Left renal cortex interstitium (tissue), 4 donors: Measurements from ENCODE around the gene ZP1. TPM values are rescaled to one million over a fixed set of nuclear protein-coding genes. Genes with fewer than 3 reads are reported as not detected.

Source experiments
- DNase-seq, 4 donors: peaks; one replicate each; pipeline ENCODE4 v3.0.0-alpha.2; 2013; ENCODE audit warnings: low read depth in 4 of 4, low spot score in 2 of 4, missing footprints in 1 of 4
- polyA plus RNA-seq, 4 donors: library from polyadenylated mRNA; unstranded; fragments of 120-200 nt; gene quantifications; one replicate each; pipeline ENCODE4 v1.2.1, GENCODE V29; 2013; ENCODE audit not compliant: insufficient read length in 4 of 4

ZP1 gene
- polyA plus RNA-seq, 4 donors, result 0.22 TPM; not detected in 3

GRCh38 chr11:60873533-60873932 is 6.2 kb downstream of the ZP1 start:
- no peak for DNase-seq

DNA sequence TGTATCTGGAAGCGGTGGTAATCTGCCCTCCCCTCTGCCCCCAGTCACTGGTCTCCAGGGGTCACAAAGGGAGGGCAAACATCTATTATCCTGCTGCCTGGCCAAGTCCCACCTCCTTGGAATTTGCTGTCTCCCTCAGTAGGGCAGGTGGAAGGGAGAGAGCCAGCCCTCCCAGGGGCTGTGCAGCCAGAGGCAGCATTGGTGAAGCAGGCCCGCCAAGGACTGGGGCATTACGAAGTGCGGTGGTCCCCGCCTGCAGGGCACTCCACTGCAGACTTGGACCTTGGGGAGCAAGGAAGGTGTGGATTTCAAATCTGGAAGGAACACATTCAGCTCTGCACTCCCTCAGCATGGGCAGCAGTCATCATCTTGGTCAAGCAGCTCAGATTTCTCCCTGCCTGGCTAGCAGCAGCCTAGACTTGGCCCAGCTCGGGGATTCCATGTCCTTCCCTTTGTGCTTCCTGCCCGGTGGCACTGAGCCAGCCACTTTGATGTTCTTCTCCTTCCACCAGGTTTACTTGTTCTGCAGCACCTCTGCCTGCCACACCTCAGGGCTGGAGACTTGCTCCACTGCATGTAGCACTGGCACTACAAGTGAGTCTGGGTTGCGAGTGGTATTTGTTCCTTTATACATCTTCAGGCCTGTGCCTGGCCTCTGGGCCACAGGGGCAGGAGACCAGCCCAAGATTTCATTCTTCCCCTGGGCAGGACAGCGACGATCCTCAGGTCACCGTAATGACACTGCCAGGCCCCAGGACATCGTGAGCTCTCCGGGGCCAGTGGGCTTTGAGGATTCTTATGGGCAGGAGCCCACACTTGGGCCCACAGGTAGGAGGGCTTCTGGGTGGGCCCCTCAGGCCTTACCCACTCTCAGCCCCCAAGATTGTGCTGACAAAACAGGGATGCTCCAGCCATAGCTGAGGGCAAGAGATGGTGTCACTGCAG is 7.4 kb downstream of the ZP1 start:
- no peak for DNase-seq

DNA sequence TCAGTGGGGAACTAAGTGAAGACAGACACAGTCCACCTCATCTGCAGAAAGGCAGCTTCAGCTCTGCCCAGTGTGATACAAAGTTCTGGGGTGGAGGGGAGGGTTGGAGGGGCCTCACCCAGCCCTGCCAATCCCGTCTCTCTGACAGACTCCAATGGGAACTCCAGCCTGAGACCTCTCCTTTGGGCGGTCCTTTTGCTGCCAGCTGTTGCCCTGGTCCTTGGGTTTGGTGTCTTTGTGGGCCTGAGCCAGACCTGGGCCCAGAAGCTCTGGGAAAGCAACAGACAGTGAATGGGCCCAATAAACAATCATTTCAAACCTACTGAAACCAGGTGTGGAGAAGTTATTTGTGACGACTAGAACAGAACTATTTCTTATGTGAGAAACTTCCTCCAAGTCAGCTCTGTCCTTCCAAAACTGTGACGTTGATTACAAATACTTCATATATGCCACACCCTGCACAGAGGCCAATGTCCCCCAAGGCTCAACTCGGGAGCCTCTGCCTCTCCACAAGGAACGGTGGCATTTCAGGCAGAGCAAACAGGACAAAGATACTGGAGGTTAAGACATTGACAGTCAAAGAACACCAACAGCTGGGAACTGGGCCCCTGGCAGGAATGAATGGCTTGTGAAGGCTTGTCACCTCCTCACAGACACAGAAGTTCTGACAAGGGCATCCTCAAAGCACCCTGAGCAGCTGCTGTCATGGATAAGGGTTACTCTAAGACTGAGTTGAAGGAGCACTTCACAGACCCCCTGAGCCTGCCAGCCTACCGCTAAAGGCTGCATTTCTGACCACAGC is 8.2 kb downstream of the ZP1 start:
- no peak for DNase-seq

DNA sequence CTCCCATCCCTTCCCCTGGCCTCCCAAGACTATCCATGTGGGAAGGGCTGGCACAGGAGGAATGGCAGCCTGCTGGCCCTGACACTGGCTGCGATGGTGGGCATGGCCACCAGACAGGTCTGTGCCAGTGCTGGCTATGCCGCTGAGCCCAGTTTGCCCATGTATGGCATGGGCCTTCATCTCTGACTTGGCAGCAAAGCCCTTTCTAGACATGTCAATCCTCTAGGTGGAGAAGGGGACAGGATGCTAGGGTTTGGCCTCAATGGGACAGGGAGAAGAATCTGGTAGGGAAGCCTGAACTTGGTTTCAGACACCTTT is 8.8 kb downstream of the ZP1 start:
- DNase-seq, result no peak

- no peak for DNase-seq
Observed at GRCh38 chr11:60878245-60879101, 11.1 kb downstream of the ZP1 start.

DNA sequence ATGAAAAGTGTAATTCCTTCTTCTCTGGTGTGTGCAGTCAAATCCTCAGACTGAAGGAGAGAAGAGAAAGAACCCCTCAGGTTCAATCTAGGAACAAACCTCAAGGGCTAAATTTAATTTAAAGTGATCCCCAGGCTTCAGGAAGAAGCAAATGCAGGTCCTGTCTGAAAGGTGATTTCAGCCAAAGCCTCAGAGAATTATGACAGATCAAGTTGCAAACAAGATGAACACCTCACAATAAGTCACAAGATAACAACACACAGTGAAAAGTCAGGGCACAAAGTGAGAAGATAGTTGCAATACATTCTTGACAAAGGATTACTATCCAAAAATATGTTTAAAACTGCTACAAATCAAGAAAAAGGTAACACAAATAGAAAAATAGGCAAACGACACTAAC is 11.8 kb downstream of the ZP1 start:
- DNase-seq, result no peak

- no peak for DNase-seq
Observed at GRCh38 chr11:60879971-60880588, 12.7 kb downstream of the ZP1 start.

GRCh38 chr11:60880643-60881282 is 13.4 kb downstream of the ZP1 start:
- no peak for DNase-seq

- DNase-seq, result no peak
Observed at GRCh38 chr11:60887556-60887955, 20.2 kb downstream of the ZP1 start.

DNA sequence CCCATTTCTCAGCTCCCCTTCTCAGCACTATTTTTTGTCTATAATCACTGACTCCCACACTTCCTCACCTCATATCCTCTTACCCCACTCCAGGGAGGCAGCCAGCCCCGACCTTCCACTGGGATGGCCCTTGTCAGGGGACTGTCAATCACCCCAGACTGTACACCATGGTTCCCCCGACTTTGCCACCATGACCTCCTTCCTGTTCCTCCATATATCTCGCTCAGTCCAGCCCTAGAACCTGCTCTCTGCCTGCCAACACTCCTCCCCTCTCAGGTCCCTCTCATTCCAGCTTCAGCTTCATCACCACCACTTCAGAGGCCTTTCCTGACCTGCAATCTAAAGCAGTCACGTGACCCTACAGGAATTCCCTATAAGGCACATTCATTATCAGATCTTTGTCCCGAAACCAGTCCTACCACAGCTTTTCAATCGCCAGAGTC is 22.5 kb downstream of the ZP1 start:
- DNase-seq, result no peak

GRCh38 chr11:60890696-60891095 is 23.4 kb downstream of the ZP1 start:
- no peak for DNase-seq

DNA sequence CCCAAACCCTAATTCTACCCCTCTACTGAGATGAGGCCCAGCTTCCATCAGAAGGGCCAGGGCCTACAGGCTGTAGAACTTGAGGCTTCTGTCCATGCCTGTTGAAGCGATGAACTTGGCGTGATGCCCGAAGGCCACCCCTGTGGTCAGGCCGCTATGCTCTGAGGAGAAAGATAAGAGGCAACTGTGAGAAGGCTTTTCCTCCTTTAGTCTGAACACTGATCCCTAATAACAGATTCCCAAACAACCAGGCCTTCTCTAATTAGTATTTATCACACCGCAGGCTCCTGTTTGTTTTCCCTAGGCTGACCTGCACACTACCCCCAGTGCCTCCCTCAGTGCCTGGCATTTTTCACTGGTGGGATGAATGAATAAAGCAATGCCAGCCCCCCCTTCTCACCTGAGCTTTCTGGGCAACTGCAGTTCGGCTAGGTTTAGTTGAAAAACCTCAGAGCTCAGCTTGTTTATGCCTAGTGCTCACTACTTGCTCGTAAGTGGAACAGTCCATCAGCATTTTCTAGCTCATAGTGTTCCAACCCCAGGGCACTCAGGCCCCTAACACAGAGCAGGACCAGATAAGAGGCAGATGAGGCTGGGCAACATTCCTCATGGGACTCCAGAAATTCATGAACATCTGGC is 23.9 kb downstream of the ZP1 start:
- DNase-seq, result no peak

DNA sequence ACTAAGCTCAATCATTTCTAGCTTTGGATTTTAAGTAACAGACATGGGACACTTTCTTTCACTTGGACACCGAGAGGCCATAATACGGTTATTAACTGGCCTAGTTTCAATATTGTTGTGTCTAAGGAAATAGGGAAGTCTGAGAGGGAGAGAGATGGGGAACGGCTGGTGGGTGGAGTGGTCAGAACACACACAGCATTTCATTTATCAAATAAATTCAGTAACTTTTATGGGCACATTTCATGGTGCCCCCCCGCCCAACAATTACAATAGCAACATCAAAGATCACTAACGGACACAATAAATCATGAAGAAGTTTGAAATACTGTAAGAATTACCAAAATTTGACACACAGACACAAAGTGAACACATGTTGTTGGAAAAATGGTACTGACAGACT is 28.3 kb downstream of the ZP1 start:
- DNase-seq, result no peak

DNA sequence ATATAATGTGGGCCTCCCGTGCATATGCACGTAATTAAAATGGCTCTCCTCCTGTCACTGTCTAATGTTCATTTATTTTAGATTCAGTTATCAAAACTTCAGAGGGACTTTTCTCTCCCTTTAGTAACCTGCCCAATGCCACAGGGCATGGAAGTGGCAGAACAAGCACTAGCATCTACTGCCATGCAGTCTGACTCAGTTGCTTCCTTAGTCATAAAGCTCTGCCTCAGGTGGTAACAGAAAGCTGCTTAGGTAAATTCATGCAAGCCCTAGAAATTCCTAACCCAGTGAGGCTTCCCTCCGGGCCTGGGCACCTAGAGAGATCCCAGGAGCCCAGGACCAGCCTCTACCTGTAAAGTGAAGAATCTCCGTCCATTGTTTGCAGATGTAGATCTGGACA is 30.2 kb downstream of the ZP1 start:
- no peak for DNase-seq

- DNase-seq, result peak in 1 of 4 donors; percentile 45
Observed at GRCh38 chr11:60899046-60899936, 31.9 kb downstream of the ZP1 start.

- no peak for DNase-seq
Observed at GRCh38 chr11:60899977-60900376, 32.6 kb downstream of the ZP1 start.

- DNase-seq, result no peak
Observed at GRCh38 chr11:60900673-60901404, 33.5 kb downstream of the ZP1 start.

DNA sequence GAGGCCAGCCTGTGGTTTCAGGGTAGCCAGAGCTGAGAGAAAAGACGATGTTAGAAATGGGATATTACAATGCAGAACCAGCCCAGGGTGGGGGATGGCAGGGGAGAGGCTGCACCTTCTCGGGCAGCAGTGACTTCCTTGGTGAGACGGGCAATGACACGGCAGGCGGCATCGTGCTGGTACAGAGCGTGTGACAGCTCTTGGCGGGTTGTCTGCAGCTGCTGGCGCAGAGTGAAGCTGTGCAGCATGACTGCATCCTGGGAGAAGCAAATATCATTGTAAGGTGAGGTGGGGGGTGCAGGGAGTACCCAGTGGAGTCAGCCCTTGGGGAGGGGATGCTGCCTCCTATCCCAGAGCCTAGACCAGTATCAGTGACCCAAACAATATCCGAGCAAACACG is 35.3 kb downstream of the ZP1 start:
- no peak for DNase-seq
